GM21723 (cell line): Measurements from ENCODE around the gene VWA8.
"Not testable (repeated sequence)": the region's sequence is repeated elsewhere in the genome, so short reads cannot be mapped to it uniquely, and the experiment has no call there.

ENCODE experiments used
- ATAC-seq: cut with Tn5 transposase; IDR thresholded peaks from one replicate; pipeline ENCODE4 v1.9.1; 2021; ENCODE audit warnings: mild to moderate bottlenecking, moderate library complexity; ENCODE audit not compliant: unreplicated experiment

Gene VWA8

DNA sequence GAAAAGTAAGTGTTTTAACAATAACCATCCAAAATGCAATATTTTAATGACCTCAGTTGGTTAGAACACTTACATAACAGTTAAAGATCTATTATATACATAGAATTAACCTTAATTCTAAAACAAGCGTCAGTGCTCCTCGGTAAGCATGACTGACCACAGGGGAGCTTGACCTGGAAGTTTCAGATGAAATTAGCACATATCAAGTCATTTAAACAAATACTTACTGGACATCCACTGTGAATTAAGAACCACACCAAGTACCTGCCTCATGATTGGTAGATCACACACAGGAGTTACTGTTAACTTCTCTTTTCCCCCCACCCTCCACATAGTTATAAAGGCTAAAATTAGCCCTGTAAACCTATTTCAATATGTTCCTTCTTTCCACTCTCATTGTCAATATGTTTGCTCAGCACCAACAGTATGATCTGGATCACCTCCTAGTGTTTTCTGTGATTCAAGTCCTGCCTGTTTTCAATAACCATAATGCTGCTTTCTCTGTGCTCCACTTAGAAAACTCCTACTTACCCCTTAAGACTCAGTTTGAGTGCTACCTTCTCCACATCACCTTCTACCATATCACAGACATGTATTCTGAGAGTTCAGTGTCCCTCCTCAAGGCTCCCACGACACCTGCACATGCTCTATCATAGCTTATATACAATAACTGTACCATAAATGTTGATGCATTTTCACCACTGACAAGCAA is 209.0 kb downstream of the VWA8 start:
- no peak for ATAC-seq

DNA sequence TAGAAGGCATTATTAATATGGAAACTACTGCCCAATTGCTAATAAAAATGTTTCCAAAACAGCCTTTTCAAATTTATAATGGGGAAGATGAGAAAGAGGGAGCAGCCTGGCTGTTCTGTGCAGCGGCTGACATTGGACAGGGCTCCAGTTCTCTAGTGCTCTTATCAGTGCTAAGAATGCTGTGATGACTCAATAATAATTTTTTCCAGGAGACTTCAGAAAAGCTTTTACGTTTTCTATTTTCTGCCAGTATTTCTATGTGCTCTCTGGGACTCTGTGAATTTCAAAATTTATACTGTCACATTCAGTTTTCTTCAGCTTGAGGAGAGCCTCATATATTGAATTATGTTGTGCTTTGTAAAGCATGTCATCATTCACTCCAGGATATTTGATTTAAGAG is 209.6 kb downstream of the VWA8 start:
- ATAC-seq: no peak

GRCh38 chr13:41746259-41746658 is 214.7 kb downstream of the VWA8 start:
- ATAC-seq: no peak

DNA sequence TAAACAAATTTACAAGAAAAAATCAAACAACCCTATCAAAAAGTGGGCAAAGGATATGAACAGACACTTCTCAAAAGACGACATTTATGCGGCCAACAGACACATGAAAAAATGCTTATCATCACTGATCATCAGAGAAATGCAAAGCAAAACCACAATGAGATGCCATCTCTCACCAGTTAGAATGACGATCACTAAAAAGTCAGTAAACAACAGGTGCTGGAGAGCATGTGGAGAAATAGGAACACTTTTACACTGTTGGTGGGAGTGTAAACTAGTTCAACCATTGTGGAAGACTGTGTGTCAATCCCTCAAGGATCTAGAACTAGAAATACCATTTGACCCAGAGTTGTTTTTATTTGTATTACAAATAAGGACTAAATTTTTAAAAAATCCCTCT is 215.4 kb downstream of the VWA8 start:
- not testable (repeated sequence) for ATAC-seq

- no peak for ATAC-seq
Observed at GRCh38 chr13:41742917-41743552, 217.9 kb downstream of the VWA8 start.

- no peak for ATAC-seq
Observed at GRCh38 chr13:41740479-41740878, 220.4 kb downstream of the VWA8 start.

DNA sequence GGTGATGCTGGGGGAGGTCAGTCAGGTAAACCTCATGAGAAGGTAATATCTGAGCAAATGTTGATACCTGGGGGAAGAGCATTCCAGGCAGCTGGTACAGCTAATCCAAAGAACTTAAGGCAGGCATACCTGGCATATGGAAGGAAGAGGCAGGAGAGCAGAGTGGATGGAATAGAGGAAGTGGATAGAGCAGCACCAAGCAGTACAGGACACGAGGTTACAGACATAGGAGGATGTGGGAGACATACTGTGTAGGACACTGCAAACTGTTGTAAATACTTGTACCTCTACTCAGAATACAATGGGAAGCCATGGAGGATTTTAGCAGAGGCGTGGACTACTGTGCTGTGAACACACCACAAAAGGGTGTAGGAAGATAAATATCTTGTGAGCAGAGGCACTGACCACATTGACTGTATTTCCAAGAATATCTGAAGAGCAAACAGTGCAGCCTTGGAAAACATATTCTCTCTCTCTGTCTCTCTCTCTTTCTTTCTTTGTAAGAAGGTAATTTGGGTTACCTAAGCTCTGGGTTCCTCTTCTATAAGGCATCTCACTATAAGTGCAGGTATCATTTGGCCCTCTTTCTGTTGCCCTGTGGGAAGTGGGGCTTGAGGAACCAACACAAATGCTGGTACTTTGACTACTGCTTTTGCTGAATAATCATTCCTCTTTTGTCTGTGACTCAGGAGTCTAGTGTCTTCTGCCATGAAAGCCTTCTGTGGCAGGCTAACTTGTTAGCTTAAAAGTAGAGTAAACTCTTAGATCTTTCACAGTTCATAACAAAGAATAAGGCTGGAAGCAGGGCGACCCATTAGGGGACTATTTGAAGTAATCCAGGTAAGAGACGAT is 238.0 kb downstream of the VWA8 start:
- ATAC-seq: no peak

GRCh38 chr13:41720839-41721561 is 239.9 kb downstream of the VWA8 start:
- ATAC-seq: no peak

- ATAC-seq: no peak
Observed at GRCh38 chr13:41716236-41716635, 244.7 kb downstream of the VWA8 start.

GRCh38 chr13:41713405-41713804 is 247.5 kb downstream of the VWA8 start:
- ATAC-seq: no peak

GRCh38 chr13:41710771-41711170 is 250.1 kb downstream of the VWA8 start:
- no peak for ATAC-seq

DNA sequence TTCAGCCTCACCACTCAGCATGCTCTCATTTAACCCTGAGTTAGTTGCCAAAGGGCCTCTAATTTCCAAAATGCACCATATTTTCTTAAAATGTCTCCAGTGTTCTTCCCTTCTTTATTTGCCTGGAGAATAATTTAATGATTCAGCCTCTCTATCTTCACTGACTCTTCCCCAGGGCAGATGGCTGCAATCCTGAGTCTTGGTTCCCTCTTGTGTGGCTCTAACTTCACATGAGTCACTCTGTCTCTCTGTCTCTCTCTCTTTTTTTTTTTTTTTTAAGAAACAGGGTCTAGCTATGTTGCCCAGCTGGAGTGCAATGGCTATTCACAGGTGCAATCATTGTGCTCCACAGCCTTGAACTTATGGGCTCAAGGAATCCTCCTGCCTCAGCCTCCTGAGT is 251.4 kb downstream of the VWA8 start:
- ATAC-seq: no peak

- ATAC-seq: no peak
Observed at GRCh38 chr13:41708713-41709112, 252.2 kb downstream of the VWA8 start.

DNA sequence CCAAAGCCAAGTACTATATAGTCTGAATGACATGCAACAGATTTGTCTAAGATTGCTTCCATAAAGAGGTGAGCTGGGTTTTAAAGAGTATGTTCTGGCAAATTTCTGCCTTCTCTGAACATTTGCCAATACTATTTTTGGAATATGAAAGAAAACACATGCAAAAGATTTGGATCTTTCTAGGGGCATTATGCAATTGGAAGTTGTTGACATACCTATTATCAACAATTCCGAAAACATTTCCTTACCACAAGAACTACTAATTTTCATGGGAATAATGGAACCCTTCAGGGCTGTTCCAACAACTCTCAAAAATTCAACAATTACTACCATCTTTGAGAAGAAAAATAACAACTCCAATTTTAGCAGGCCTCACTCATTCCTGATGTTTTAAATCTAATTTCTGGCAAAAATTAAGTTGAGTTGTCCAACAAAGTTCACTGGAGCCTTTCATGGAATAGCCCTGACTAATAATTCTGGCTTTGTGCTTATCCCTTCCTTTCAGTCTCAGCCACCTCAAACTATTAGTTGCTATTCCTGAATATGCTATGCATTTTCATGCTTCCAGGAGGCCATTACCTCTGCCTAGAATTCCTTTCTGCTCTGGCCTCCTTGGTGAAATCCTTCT is 253.6 kb downstream of the VWA8 start:
- no peak for ATAC-seq

GRCh38 chr13:41706152-41706551 is 254.8 kb downstream of the VWA8 start:
- no peak for ATAC-seq

DNA sequence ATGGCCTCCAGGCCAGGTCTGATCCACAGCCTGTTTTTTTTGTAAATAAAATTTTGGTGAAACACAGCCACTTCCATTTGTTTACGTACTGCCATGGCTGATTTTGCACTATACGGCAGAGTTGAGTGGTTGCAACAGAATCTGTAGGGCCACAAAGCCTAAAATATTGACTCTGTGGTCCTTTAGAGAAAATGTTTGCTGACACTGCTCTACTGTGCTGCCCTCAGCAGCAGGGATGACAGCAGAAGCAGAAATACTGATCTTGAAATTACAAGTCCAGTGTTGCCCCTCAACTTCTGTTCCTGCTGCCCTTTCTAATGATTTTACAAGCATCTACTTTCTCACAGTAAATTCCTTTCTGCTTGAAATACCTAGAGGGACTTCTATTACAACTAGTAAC is 258.4 kb downstream of the VWA8 start:
- ATAC-seq: no peak

GRCh38 chr13:41701676-41702075 is 259.2 kb downstream of the VWA8 start:
- ATAC-seq: no peak

DNA sequence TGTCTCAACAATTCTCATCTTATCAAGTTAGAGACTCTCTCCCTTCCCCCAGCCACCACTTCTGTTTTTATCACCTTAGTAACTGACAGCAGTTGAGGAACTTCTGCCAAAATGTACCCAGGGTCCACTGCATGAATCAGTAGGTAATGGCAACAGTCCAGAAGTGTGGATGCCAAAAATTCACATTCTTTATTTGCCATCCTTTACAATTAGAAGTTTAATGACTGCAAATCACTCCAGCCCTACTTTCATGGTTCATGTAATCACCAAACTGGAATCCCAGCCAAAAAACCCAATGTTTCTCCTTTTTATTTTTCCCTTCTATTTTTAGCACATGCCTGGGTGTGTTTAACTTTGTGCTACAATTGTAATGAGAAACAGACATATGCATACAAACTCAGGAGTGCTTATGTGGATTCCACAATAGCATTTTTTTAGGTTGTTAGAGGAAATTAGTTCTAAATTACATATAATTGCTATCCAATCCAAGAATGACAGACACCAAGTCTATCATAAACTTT is 260.1 kb downstream of the VWA8 start:
- no peak for ATAC-seq

- no peak for ATAC-seq
Observed at GRCh38 chr13:41699759-41700158, 261.1 kb downstream of the VWA8 start.

DNA sequence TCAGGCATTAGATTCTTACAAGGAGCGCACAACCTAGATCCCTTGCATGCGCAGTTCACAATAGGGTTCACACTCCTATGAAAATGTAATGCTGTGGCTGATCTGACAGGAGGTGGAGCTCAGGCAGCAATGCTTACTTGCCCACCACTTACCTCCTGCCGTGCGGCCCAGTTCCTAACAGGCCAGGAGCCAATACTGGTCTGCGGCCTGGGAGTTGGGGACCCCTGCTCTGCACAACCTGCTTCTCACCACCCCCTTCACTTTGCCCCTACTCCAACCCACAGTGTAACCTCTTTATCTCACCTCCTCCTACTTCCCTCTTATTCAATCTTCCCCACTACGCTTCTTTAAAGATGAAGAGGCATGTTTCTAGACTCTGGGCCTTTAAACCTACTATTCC is 263.3 kb downstream of the VWA8 start:
- no peak for ATAC-seq
